ENCODE data around the gene DOCK3. TPM values are rescaled to one million over a fixed set of nuclear protein-coding genes. Genes with fewer than 3 reads are reported as not detected.

DOCK3 gene
- total and polyA plus RNA-seq, 2 of the 4 experiments (the other 2 are of a cell fraction), result under 0.01 to 0.12 TPM

DNA sequence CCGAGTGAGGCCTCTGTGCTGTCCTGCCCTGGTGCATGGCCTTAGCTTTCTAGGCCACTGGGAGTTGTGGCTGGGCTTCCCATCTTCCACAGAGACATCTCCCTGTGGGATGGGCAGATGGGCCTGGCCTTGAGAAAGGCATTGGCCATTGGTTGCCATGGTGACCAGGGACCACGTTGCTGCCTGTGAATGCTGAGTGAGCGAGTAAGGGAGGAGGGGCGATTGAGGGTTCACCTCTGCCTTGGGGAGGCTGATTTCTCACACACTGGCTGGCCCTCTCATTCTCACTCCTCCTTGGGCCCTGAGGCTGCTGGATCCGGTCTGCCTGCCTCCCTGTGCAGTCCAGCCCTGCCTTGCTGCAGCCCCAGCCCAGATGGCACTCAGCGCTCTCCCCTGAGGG, 26.4 kb upstream of the DOCK3 start:
- Histone ChIP-seq H3K4me2 (ENCODE audit: low read depth, low read length) (no peak overlapping the region), H3K23ac (ENCODE audit: low read depth, low read length) (no peak overlapping the region), H2AFZ (replicated peaks; ENCODE audit: low read length, poor library complexity) (no peak overlapping the region), H3K9me3 (ENCODE audit: control insufficient read depth, insufficient read depth, low read length) (no peaks in the 10 kb centered on the region), H2BK5ac (ENCODE audit: low read depth, low read length, poor library complexity, severe bottlenecking) (no peak overlapping the region), H3K27ac (ENCODE audit: insufficient read depth, low read length) (no peak overlapping the region), H4K91ac (ENCODE audit: insufficient read depth, low read depth, low read length) (no peak overlapping the region), H3K9ac (ENCODE audit: low read depth, low read length) (no peak overlapping the region), H3K4me1 (ENCODE audit: control insufficient read depth, insufficient read depth, low read length) (no peaks in the 10 kb centered on the region), H4K5ac (ENCODE audit: low read depth, low read length) (no peak overlapping the region), H3K79me1 (ENCODE audit: low read depth in 1 of 2, low read length in 2 of 2) (no peaks in the 10 kb centered on the region), H3K9me1 (ENCODE audit: insufficient read depth, low read length) (no peaks in the 10 kb centered on the region), H3K4me3 (ENCODE audit: insufficient read depth, low read depth, low read length) (no peak overlapping the region), H2BK15ac (ENCODE audit: low read depth, low read length) (no peak overlapping the region), H3K18ac (ENCODE audit: low read depth, low read length) (no peak overlapping the region), H2AK5ac (ENCODE audit: low read depth, low read length) (no peak overlapping the region), H3K4ac (ENCODE audit: low read depth, low read length) (no peak overlapping the region), H4K20me1 (ENCODE audit: insufficient read depth, low read length) (no peaks in the 10 kb centered on the region; the same call in 1 of the 2 replicates), H3K56ac (ENCODE audit: extremely low read depth, insufficient read depth, low read length) (no peak overlapping the region), H2AK9ac (replicated peaks; ENCODE audit: low read depth, low read length, poor library complexity) (no peak overlapping the region), H2BK20ac (ENCODE audit: low read depth, low read length) (no peak overlapping the region), H3K14ac (replicated peaks; ENCODE audit: low read depth, low read length) (no peak overlapping the region), H3K36me3 (ENCODE audit: control insufficient read depth, insufficient read depth, low read length) (peaks cover 2% of the 10 kb centered on the region; the same call in 1 of the 2 replicates), H3K27me3 (ENCODE audit: control insufficient read depth, insufficient read depth, low read length) (no peaks in the 10 kb centered on the region), H4K8ac (ENCODE audit: low read depth in 2 of 2, low read length in 2 of 2) (no peak overlapping the region), H2BK120ac (ENCODE audit: low read depth, low read length) (no peak overlapping the region)
- CTCF ChIA-PET, result no interaction called here
- intact Hi-C loops (cut with micrococcal nuclease) (no loop called here), dilution Hi-C loops (cut with HindIII; ENCODE audit: low sequenced_read_pairs, unreplicated experiment) (no loop called here), in situ Hi-C loops (cut with MboI; ENCODE audit: low sequenced_read_pairs) (no loop called here)
- ATAC-seq (ENCODE audit: low read depth) (no peak), DNase-seq (peak; percentile 21)
- no peak for TF ChIP-seq RCOR1 (IDR thresholded peaks at IDR 0.05; ENCODE audit: insufficient replicate concordance, low read length)
- TF ChIP-seq MAFK (IDR thresholded peaks at IDR 0.05; ENCODE audit: low read depth, low read length), result peak; percentile 9; the same call in 1 of the 2 replicates
- POLR2A ChIA-PET (ENCODE audit: unreplicated experiment), result no interaction called here
- WGBS, 2 experiments (ENCODE audit: extremely low coverage in 2 of 2, insufficient read length in 1 of 2), result 20% methylated on average over 1 of the region's 6 CpGs; no CpG with 5 or more reads in 1 of the 2 experiments
- BruUV-seq (replicated peaks), result no TSS peak

Measured in IMR-90 (cell line).